ENCODE data around the gene MAP1S.
"Not testable (repeated sequence)": the region's sequence is repeated elsewhere in the genome, so short reads cannot be mapped to it uniquely, and the experiment has no call there.

The MAP1S gene

DNA sequence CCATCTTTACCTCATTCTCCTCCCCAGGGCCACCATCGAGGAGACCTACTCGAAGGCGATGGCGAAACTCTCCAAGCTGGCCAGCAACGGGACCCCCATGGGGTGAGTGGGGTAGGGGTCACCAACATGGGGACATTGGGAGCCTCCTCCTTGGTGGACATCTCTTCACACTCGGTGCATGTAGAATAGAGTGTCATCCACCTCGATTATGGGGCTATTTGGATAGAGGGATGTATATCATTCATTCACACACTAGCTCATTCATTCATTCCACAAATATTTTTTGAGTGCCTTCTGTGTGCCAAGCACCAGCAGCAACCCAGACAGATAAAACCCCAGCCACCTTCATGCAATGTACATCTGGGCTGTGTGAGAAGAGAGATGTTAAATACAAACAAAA, 45.1 kb downstream of the MAP1S start:
- no peak for DNase-seq

DNA sequence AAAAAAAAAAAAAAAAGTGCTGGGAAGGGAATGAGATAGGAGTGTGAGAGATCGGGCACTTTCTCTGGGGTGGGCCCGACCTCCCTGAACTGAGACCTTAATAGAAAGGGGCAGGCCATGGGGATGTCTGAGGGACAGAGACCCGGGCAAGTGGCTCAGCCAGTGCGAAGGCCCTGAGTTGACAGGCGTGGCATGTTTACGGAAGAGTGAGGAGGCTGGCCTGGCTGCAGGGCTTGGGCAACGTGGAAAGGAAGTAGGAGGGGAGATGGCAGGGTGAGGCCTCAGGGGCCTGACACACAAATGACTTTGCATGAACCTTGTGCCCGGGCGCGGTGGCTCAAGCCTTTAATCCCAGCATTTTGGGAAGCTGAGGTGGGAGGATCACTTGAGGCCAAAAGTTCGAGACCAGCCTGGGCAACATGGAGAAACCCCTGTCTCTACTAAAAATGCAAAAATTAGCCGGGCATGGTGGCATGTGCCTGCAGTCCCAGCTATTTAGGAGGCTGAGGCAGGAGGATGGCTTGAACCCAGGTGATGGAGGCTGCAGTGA, 45.9 kb downstream of the MAP1S start:
- DNase-seq: no peak

DNA sequence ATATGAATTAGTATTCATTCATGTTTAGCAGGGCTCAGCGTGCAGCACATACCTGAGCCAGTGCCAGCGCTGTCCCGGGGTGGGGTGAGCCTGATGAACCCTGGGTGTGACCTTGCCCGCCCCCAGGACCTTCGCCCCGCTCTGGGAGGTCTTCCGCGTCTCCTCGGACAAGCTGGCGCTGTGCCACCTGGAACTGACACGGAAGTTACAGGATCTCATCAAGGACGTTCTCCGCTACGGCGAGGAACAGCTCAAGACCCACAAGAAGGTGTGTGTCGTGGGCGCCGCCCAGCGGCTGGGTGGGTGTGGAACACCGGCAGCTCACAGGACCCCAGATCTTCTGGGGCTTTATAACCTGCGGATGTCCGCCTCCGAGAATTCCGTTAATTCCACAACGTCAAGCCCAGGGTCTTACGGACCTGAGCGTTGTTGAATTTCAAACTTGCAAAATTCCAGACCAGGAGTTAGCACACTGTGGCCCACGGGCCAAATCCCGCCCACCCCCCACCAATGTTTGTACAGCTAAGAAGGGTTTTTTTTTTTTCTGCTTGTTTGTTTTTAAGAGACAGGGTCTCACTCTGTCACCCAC, 47.4 kb downstream of the MAP1S start:
- peak in 2 of 6 experiments; percentile 20 to 40 for DNase-seq

DNA sequence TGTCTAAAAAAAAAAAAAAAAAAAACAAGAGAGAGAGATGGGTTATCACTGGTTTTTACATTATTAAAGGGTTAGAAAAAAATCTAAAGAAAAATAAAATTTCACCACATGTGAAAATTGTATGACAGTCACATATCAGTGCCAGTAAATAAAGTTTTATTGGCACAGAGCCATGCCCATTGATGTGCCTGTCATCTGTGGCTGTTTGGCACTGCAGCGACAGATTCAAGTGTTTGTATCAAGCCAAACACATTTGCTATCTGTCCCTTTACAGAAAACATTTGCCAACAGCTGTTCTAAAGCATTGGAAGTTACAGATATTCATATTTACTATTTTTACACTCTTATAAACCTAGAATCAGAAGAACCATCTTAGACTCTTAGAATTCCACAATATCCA, 48.3 kb downstream of the MAP1S start:
- DNase-seq: no peak

DNA sequence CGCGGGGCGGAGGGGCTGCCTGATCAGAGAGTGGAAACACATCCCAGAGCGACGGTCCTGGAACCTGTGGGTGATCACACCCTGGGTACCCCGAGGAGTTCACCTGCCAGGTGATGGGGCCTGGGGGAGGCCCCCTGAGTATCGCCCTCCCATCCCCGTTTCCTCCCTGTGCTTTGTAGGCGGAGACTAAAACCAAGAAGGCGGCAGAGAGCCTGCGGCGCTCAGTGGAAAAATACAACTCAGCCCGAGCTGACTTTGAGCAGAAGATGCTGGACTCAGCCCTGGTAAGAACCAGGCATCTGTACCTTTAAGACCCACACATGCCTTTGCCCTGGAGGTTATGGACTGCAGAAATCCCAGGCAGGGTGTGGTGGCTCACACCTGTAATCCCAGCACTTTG, 51.3 kb downstream of the MAP1S start:
- no peak for DNase-seq

DNA sequence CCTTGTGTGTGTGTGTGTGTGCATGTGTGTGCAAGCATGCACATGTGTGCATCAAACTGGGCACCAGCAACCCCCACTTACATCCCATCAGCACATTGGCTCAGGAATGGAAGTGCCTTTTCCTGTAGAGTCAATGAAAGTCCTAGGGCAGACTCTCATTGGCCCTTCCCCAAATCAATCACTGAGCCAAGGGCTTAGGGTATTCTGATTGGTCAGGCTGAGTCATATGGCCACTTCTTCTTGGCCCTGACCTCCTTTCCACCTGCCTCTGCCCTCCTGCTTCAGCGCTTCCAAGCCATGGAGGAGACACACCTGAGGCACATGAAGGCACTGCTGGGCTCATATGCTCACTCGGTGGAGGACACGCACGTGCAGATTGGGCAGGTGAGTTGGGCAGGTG, 52.9 kb downstream of the MAP1S start:
- no peak for DNase-seq

DNA sequence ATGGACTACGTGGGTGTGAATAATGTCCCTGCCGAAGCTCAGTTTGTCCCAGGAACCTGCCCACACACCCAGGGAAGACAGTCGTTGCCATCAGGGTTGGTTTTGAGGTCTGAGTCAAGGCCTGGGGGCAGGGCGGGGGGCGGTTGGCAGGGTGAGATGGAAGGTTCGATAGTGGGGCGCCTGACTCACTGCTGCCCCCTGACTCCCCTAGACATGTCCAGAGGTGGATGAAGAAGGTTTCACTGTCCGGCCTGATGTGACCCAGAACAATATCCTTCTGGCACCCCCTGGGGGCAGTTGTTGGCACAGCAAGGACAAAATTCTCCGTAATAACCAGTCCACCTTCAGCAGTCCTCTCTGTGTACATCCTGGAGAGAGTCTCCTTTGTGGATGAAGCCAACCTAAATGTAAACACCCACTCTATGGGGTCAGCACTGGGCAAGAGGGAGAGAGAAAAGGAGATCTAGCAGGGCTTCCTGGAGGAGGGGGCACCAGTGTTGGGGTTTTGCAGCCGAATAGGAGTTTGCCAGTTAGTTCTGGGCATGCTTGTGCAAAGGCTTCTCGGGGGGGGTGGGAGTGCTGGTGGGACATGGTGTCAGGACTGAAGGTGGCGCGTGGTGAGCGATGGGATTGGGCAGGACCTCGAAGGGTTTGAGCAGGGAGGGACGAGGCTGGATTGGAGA, 56.1 kb downstream of the MAP1S start:
- peak in 4 of 6 experiments; percentile 6 to 22 (median 18) for DNase-seq

DNA sequence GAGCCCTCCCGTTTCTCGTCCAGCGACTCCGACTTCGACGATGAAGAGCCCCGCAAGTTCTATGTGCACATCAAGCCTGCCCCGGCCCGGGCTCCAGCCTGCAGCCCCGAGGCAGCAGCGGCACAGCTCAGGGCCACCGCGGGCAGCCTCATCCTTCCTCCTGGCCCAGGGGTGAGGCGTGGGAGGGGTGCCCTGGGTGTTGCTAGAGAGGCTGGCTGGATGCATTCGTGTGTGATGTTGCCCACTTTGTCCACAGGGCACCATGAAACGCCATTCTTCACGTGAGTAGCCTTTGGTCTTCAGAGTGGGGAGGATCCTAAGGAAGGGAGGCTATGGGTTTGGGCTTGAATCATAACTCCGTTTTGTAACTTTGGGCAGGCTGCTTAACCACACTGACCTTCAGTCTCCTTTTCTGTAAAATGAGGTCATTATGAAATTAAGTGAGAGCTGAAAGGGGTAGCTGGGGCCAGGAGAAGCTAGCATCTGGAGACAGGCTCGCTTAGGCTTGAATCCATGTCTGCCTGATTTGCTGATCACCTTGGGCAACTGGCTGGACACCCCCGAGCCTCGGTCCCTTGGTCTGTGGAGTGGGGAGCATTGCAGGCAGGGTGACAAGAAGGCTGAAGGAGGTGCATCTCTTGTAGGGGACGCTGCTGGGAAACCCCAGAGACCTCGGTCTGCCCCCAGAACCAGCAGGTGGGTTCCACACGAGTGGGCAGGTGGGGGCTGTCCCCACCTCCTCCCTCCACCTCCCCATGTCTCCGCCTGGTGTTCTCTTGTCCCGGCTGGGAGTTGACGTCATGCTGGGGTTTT, 56.9 kb downstream of the MAP1S start:
- DNase-seq: no peak

DNA sequence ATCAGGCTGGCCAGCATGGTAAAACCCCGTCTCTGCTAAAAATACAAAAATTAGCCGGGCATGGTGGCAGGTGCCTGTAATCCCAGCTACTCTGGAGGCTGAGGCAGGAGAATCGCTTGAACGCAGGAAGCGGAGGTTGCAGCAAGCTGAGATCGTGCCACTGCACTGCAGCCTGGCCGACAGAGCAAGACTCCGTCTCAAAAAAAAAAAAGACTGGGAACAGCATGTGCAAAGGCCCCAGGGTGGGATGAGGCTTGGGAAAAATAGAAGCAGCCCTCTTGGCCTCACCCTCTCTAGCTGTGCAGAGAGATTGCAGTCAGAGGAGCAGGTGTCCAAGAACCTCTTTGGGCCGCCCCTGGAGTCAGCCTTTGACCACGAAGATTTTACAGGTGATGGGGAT, 58.6 kb downstream of the MAP1S start:
- DNase-seq: not testable (repeated sequence)

DNA sequence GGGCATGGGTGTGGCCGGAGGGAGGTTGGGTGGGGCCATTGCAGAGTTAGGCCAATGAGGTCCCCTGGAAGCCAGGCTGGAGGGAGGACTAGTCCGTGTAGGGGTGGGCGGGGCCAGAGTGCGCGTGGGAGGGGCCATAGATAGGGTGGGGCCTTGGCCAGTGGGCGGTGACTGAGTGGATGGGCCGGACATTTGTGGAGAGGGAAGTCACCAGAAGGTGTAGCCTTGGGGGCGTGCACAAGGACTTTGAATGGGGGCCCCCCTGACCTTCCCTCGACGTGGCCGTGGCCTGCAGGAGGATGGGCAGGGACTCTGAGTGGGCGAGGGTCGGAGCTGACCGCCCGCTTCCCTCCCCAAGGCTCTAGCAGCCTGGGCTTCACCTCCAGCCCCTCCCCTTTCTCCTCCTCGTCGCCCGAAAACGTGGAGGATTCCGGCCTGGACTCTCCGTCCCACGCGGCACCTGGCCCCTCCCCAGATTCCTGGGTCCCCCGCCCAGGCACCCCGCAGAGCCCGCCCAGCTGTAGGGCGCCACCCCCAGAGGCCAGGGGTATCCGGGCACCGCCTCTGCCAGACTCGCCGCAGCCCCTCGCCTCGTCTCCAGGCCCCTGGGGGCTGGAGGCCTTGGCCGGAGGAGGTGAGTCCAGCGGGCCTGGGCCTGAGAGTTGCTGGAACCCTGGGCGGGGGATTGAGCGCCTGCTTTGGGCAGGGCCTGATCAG, 59.1 kb downstream of the MAP1S start:
- peak in 2 of 6 experiments; percentile 21 to 27 for DNase-seq

DNA sequence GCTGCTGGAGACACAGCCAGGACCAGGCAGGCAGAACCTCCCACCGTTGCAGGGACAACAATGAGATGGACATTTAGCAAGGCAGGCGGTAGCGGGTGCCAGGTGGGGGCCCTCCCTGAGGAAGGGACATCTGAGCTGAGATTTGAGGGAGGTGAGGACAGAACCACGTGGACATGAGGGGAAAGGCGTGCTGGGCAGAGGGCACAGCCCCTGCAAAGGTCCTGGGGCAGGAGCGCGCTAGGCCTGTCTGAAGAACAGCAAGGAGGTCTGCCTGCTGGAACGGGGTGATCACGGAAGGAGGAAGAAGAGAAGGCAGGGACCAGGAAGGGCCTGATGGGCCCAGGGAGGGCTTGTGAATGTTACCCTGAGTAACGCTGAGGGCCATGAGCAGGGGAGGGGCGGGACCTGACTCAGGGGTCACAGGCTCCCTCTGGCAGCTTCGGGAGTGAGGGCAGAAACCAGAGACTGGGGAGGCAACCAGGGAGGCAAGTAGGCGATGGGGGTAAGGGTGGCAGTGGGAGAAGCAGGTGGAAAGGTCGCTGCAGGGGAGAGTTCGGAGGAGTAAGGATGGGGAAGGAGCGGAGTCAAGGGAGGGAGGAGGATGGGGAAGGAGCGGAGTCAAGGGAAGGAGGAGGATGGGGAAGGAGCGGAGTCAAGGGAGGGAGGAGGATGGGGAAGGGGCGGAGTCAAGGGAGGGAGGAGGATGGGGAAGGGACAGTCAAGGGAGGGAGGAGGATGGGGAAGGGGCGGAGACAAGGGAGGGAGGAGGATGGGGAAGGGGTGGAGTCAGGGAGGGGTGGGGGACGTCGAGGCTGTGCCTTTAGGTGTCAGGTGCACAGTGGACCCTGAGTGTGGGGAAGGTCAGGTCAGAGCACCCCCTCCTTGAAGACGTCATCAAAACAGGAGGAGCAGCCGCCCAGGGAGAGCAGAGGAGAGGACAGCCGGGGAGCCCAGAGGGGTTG, 60.0 kb downstream of the MAP1S start:
- no peak for DNase-seq

DNA sequence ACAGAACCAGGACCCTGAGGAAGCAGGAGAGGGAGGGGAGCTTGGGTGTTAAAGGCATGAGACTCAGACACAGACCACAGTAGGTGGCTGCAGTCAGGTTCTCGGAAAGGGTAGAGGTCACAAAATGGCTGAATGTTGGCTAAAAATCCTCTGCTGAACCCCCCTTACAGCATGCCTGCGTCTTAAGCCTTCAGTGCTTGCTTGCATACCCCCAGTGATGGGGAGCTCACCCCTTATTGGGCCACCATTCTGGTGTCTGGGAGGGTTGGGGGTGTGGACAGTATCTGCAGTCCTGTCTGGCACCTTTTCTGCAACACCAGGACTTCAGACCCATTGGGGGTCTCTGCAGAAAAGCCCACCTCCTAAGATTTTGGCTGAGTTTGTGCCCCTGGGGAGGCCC, 61.5 kb downstream of the MAP1S start:
- DNase-seq: no peak

DNA sequence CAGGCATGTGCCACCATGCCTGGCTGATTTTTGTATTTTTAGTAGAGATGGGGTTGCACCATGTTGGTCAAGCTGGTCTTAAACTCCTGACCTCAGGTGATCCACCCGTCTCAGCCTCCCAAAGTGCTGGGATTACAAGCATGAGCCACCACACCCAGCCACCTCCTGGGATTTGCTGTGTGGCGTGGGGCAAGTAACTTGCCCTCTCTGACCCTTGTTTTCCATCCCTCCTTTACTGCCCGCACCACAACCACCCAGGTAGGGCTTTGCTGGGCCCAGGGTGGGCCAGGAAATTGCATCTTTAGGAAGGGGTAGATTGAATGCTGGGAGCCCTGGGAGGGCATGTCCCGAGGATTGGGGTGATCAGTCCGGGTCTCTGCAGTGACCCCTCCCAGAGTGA, 64.4 kb downstream of the MAP1S start:
- not testable (repeated sequence) for DNase-seq

Data from stimulated activated naive CD4-positive, alpha-beta T cell (primary cell).